Cardiac muscle cell (in vitro differentiated cells and primary cell): Measurements from ENCODE around the gene TMEM108. TPM values are rescaled to one million over a fixed set of nuclear protein-coding genes. Genes with fewer than 3 reads are reported as not detected.

Experiments used
- DNase-seq, 2 donors: peaks; one replicate each; pipeline versions ENCODE4 v3.0.0 to v3.0.0-alpha.2; 2010 to 2017; ENCODE audit warnings: low read depth in 1 of 2, low spot score in 1 of 2
- H3K27ac ChIP-seq: fragments of 200-600 bp; sonication (generic); 2 replicates; pipeline ENCODE4 v1.5.1; 2016
- H3K27me3 ChIP-seq: fragments of 200-600 bp; sonication (generic); 2 replicates; pipeline ENCODE4 v1.6.0; 2016; ENCODE audit warnings: control low read depth
- H3K36me3 ChIP-seq: fragments of 200-600 bp; sonication (generic); 2 replicates; pipeline ENCODE4 v1.5.1; 2016; ENCODE audit warnings: control low read depth
- H3K4me1 ChIP-seq: fragments of 200-600 bp; sonication (generic); 2 replicates; pipeline ENCODE4 v1.8.1; 2017; ENCODE audit warnings: low read depth, mild to moderate bottlenecking, mixed run types
- H3K4me3 ChIP-seq: fragments of 200-600 bp; sonication (generic); 2 replicates; pipeline ENCODE4 v1.5.1; 2016; ENCODE audit warnings: mild to moderate bottlenecking
- H3K9me3 ChIP-seq: fragments of 200-600 bp; sonication (generic); 2 replicates; pipeline ENCODE4 v1.5.1; 2017; ENCODE audit warnings: low read depth, mild to moderate bottlenecking, control low read depth
- polyA plus RNA-seq: library from polyadenylated mRNA; unstranded; fragments of >200 nt; fragmentation: Nextera tagmentation; extraction: Ambion mirVana; gene quantifications from 2 replicates; pipeline ENCODE4 v1.2.1, GENCODE V29; 2016
- total RNA-seq: library from RNA; depleted of rRNA; stranded (reverse); fragments of >200 nt; gene quantifications from 2 replicates; pipeline ENCODE4 v1.2.3, GENCODE V29; 2016
- TF ChIP-seq, protein P1 (sequence below): IDR thresholded peaks from 2 replicates; pipeline ENCODE4 v1.5.1; 2012; ENCODE audit warnings: low read depth, mild to moderate bottlenecking, low read length

The TMEM108 gene
- total and polyA plus RNA-seq, 2 experiments from 2014 or later: 1.0 to 1.6 TPM

- Histone ChIP-seq H3K4me1 (no peaks in the 10 kb centered on the region), H3K27me3 (no peaks in the 10 kb centered on the region), H3K27ac (no peak overlapping the region), H3K36me3 (no peaks in the 10 kb centered on the region), H3K9me3 (no peaks in the 10 kb centered on the region), H3K4me3 (no peak overlapping the region)
- DNase-seq: no peak
- TF ChIP-seq, protein P1, sequence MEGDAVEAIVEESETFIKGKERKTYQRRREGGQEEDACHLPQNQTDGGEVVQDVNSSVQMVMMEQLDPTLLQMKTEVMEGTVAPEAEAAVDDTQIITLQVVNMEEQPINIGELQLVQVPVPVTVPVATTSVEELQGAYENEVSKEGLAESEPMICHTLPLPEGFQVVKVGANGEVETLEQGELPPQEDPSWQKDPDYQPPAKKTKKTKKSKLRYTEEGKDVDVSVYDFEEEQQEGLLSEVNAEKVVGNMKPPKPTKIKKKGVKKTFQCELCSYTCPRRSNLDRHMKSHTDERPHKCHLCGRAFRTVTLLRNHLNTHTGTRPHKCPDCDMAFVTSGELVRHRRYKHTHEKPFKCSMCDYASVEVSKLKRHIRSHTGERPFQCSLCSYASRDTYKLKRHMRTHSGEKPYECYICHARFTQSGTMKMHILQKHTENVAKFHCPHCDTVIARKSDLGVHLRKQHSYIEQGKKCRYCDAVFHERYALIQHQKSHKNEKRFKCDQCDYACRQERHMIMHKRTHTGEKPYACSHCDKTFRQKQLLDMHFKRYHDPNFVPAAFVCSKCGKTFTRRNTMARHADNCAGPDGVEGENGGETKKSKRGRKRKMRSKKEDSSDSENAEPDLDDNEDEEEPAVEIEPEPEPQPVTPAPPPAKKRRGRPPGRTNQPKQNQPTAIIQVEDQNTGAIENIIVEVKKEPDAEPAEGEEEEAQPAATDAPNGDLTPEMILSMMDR: no peak
Observed at GRCh38 chr3:133058243-133058642, 20.1 kb downstream of the TMEM108 start.

GRCh38 chr3:133058831-133059230, 20.6 kb downstream of the TMEM108 start:
- no peak for DNase-seq
- H3K36me3 ChIP-seq: no peaks in the 10 kb centered on the region
- H3K4me3 ChIP-seq: no peak overlapping the region
- TF ChIP-seq, protein P1: no peak
- no peak overlapping the region for H3K27ac ChIP-seq
- H3K9me3 ChIP-seq: no peaks in the 10 kb centered on the region
- no peaks in the 10 kb centered on the region for H3K27me3 ChIP-seq
- no peaks in the 10 kb centered on the region for H3K4me1 ChIP-seq

DNA sequence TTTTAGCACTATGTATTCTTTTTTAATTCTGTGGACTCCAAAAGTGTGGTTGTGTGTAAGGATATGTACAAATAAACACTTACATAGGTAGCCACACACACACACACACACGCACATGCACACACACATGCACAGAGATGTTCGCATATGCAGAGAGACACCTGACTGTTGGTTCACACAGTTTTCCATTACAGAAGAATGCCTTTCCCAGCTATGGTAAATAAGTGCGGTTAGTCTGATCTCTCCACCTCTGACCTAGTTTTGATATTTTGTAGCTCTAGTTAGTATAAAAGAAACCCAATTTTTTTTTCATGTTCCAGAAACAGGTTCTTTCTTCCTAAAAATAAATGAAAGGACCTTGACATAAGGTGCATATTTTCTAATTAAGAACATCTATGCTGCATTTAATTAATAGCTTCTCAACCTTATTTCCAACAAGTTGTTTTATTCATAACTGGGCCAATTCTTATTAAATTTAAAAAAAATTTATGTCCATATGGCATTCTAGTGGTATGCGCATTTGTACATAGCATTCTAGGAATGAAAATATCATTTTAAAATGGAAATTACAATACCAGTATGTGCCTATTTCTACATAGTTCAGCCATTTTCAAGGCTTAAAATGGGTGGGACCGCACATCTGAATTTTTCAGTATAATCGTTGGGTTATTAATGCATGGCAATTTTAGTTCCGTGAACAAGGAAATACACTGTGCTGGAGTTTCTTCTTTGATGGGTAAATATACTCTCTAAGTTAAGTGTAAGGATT, 27.2 kb downstream of the TMEM108 start:
- H3K36me3 ChIP-seq: no peaks in the 10 kb centered on the region
- TF ChIP-seq, protein P1: no peak
- no peak overlapping the region for H3K27ac ChIP-seq
- no peak for DNase-seq
- no peaks in the 10 kb centered on the region for H3K4me1 ChIP-seq
- no peak overlapping the region for H3K4me3 ChIP-seq
- H3K27me3 ChIP-seq: no peaks in the 10 kb centered on the region
- no peaks in the 10 kb centered on the region for H3K9me3 ChIP-seq

GRCh38 chr3:133066026-133066425, 27.8 kb downstream of the TMEM108 start:
- Histone ChIP-seq H3K4me3 (no peak overlapping the region), H3K27me3 (no peaks in the 10 kb centered on the region), H3K36me3 (no peaks in the 10 kb centered on the region), H3K9me3 (no peaks in the 10 kb centered on the region), H3K27ac (no peak overlapping the region), H3K4me1 (no peaks in the 10 kb centered on the region)
- DNase-seq: no peak
- TF ChIP-seq, protein P1: no peak

DNA sequence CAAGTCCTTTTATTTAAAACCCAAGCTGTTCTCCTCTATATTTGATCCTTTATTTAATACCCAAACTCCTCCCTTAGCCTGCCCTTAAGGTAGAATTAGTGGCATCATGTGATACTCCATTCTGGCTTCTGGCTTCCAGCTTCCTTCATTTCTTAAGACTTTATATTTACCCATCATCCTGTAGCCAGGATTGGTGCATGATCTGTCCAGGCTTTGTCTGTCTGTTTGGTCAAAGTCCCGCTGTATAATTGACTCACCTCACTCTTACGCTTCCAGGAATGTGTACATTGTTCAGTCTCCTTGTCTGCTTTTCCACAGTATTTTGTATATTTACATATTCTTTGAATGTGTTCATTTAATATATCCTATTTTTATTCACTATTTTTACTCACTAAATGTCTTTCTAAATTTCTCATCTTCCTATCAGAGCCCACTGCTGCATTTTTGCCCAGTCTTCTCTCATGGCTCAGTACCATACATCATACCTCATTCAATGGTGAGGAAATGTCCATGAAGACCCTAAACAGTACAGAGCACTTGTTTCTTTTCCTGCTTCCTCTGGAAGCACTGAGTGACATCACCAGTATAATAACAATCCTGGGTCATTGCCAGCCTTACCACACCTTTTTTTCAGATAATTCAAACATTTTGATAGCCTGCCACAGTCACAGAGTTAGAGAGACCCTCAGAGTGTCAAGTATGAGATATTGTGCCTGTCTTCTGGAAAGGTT, 31.5 kb downstream of the TMEM108 start:
- no peak overlapping the region for H3K27ac ChIP-seq
- TF ChIP-seq, protein P1: no peak
- no peak for DNase-seq
- H3K27me3 ChIP-seq: no peaks in the 10 kb centered on the region
- no peaks in the 10 kb centered on the region for H3K9me3 ChIP-seq
- H3K4me1 ChIP-seq: no peaks in the 10 kb centered on the region
- no peaks in the 10 kb centered on the region for H3K36me3 ChIP-seq
- H3K4me3 ChIP-seq: no peak overlapping the region
